ENCODE data around the gene LMNB1.
"Not testable (repeated sequence)": the region's sequence is repeated elsewhere in the genome, so short reads cannot be mapped to it uniquely, and the experiment has no call there.

The LMNB1 gene

GRCh38 chr5:126778675-126779403 lies 1.9 kb downstream of the LMNB1 start:
- no peak for DNase-seq

- DNase-seq, result no peak
These were observed 3.4 kb downstream of the LMNB1 start for GRCh38 chr5:126780165-126780827.

- DNase-seq, result not testable (repeated sequence)
These were observed 11.5 kb downstream of the LMNB1 start for GRCh38 chr5:126788409-126788808.

- no peak for DNase-seq
These were observed 16.2 kb downstream of the LMNB1 start for GRCh38 chr5:126793097-126793496.

- DNase-seq, result not testable (repeated sequence)
These were observed 16.7 kb downstream of the LMNB1 start for GRCh38 chr5:126793648-126794047.

- no peak for DNase-seq
These were observed 17.4 kb downstream of the LMNB1 start for GRCh38 chr5:126794157-126794828.

GRCh38 chr5:126799780-126800179 lies 22.8 kb downstream of the LMNB1 start:
- no peak for DNase-seq

GRCh38 chr5:126801174-126801991 lies 24.4 kb downstream of the LMNB1 start:
- no peak for DNase-seq

GRCh38 chr5:126801992-126802294 lies 25.0 kb downstream of the LMNB1 start:
- no peak for DNase-seq

GRCh38 chr5:126805063-126805462 lies 28.1 kb downstream of the LMNB1 start:
- no peak for DNase-seq

GRCh38 chr5:126808521-126808988 lies 31.6 kb downstream of the LMNB1 start:
- DNase-seq, result no peak

GRCh38 chr5:126809916-126810315 lies 33.0 kb downstream of the LMNB1 start:
- no peak for DNase-seq

GRCh38 chr5:126810596-126811380 lies 33.9 kb downstream of the LMNB1 start:
- DNase-seq, result no peak

GRCh38 chr5:126811515-126812198 lies 34.7 kb downstream of the LMNB1 start:
- DNase-seq, result no peak

GRCh38 chr5:126812199-126812570 lies 35.2 kb downstream of the LMNB1 start:
- DNase-seq, result no peak

- DNase-seq, result not testable (repeated sequence)
These were observed 36.9 kb downstream of the LMNB1 start for GRCh38 chr5:126813799-126814198.

- DNase-seq, result no peak
These were observed 37.9 kb downstream of the LMNB1 start for GRCh38 chr5:126814721-126815404.

GRCh38 chr5:126816649-126817048 lies 39.7 kb downstream of the LMNB1 start:
- no peak for DNase-seq

- DNase-seq, result no peak
These were observed 41.8 kb downstream of the LMNB1 start for GRCh38 chr5:126818736-126819135.

GRCh38 chr5:126819253-126819652 lies 42.3 kb downstream of the LMNB1 start:
- DNase-seq, result no peak

GRCh38 chr5:126826619-126827215 lies 49.8 kb downstream of the LMNB1 start:
- no peak for DNase-seq

Measured in GOT3 (cell line).